Activated T-cell treated with anti-CD3 and anti-CD28 coated beads, Interleukin-2, amount 50 U/mL, for 24 hours (primary cell): ENCODE measurements around the gene QRICH2.
A peak's percentile ranks its signal among the peaks of the same experiment; 100 is the strongest.
"Not testable (repeated sequence)": the region's sequence is repeated elsewhere in the genome, so short reads cannot be mapped to it uniquely, and the experiment has no call there.

Source experiments
- DNase-seq: peaks from one replicate; pipeline ENCODE4 v3.0.0-alpha.2; 2020
- H3K27ac Mint-ChIP-seq: 2 replicates; pipeline ENCODE4 v1.8.0; 2020; ENCODE audit warnings: mild to moderate bottlenecking, mixed read lengths
- H3K27me3 Mint-ChIP-seq: 2 replicates; pipeline ENCODE4 v1.8.0; 2020; ENCODE audit warnings: mixed read lengths
- H3K36me3 Mint-ChIP-seq: 2 replicates; pipeline ENCODE4 v1.8.0; 2020; ENCODE audit warnings: low read depth, mixed read lengths
- H3K4me1 Mint-ChIP-seq: 2 replicates; pipeline ENCODE4 v1.8.0; 2020; ENCODE audit warnings: low read depth, mixed read lengths
- H3K4me3 Mint-ChIP-seq: 2 replicates; pipeline ENCODE4 v1.8.0; 2020; ENCODE audit warnings: mild to moderate bottlenecking, moderate library complexity, mixed read lengths
- H3K9me3 Mint-ChIP-seq: 2 replicates; pipeline ENCODE4 v1.8.0; 2020; ENCODE audit warnings: mixed read lengths

QRICH2 gene

DNA sequence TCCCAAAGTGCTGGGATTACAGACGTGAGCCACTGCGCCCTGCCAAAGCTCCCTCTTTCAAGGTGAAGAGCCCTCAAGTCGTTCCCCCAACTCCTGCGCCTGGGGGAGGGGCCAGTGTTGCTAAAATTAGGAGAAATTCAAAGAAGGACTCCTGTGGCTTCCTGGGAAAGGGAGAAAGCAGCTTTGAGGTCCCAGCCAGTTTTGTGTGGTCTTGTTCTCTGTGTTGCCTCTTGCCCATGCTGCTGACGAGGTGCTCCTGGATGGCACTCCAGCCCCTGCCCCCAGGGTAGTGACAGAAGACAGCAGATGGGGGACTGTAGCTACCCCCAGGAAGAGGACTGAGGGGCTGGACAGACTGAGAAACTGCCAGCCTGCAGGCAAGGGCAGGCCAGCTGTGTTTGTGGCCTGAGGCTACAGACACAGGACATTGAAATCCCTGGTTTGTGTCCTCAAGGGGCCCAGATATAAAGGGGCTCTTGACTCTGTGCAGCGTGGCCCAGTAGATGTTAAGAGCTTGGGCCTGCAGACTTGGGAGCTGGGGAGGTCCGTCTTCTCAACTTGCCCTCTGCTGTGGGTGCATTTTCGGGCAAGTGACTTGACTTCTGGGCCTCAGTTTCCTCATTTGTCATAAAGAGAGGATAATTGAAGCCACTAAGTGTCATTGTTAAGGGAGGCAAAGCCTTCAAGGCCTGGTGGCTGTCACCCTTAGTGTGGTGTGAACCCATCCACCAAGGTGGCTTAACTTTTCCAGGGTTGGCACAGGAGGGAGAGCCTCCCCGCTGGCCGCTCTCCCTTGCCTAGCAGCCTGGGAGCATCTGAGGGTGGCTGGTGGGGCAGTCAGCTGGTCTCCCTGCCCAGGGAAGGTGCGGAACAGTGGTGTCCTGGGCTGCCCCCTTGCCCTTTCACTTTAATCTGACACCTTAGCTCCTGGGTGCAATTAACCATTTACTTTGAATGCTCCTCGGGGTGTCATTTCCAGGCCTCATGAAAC lies 38.8 kb downstream of the QRICH2 start:
- peaks cover 61% of the 10 kb centered on the region for H3K4me1 Mint-ChIP-seq
- peak; percentile 55 for DNase-seq
- H3K27me3 Mint-ChIP-seq = no peaks in the 10 kb centered on the region
- no peaks in the 10 kb centered on the region for H3K9me3 Mint-ChIP-seq
- H3K36me3 Mint-ChIP-seq = peaks cover 55% of the 10 kb centered on the region
- peak overlapping the region; percentile 92 for H3K4me3 Mint-ChIP-seq
- H3K27ac Mint-ChIP-seq = peak overlapping the region; percentile 99

GRCh38 chr17:76268015-76268749 lies 39.9 kb downstream of the QRICH2 start:
- peak overlapping the region; percentile 92 for H3K4me3 Mint-ChIP-seq
- peak; percentile 85 for DNase-seq
- H3K36me3 Mint-ChIP-seq = peaks cover 55% of the 10 kb centered on the region

GRCh38 chr17:76267581-76268001 lies 40.5 kb downstream of the QRICH2 start:
- H3K27me3 Mint-ChIP-seq, H3K9me3 Mint-ChIP-seq: not testable (repeated sequence)
- Mint-ChIP-seq H3K36me3 (peaks cover 55% of the 10 kb centered on the region), H3K27ac (peak overlapping the region; percentile 99), H3K4me3 (peak overlapping the region; percentile 92), H3K4me1 (peaks cover 61% of the 10 kb centered on the region)
- DNase-seq = peak; percentile 59

More at GRCh38 chr17:76268015-76268749, 39.9 kb downstream of the QRICH2 start:
- H3K27me3 Mint-ChIP-seq = no peaks in the 10 kb centered on the region
- H3K9me3 Mint-ChIP-seq = no peaks in the 10 kb centered on the region
- H3K27ac Mint-ChIP-seq = peak overlapping the region; percentile 99
- peaks cover 61% of the 10 kb centered on the region for H3K4me1 Mint-ChIP-seq

- peak overlapping the region; percentile 99 for H3K27ac Mint-ChIP-seq
- H3K27me3 Mint-ChIP-seq = no peaks in the 10 kb centered on the region
- peaks cover 55% of the 10 kb centered on the region for H3K36me3 Mint-ChIP-seq
- peaks cover 63% of the 10 kb centered on the region for H3K4me1 Mint-ChIP-seq
- peak overlapping the region; percentile 92 for H3K4me3 Mint-ChIP-seq
- H3K9me3 Mint-ChIP-seq = no peaks in the 10 kb centered on the region
- DNase-seq = peak; percentile 45
Observed at GRCh38 chr17:76267051-76267576, 41.0 kb downstream of the QRICH2 start.

- H3K9me3 Mint-ChIP-seq = no peaks in the 10 kb centered on the region
- peak overlapping the region; percentile 92 for H3K4me3 Mint-ChIP-seq
- peak overlapping the region; percentile 99 for H3K27ac Mint-ChIP-seq
- H3K27me3 Mint-ChIP-seq = no peaks in the 10 kb centered on the region
- peaks cover 67% of the 10 kb centered on the region for H3K4me1 Mint-ChIP-seq
- DNase-seq = peak; percentile 59
- peaks cover 50% of the 10 kb centered on the region for H3K36me3 Mint-ChIP-seq
Observed at GRCh38 chr17:76266244-76266938, 41.7 kb downstream of the QRICH2 start.

- H3K27me3 Mint-ChIP-seq = no peaks in the 10 kb centered on the region
- peaks cover 64% of the 10 kb centered on the region for H3K4me1 Mint-ChIP-seq
- peak overlapping the region; percentile 99 for H3K27ac Mint-ChIP-seq
- H3K9me3 Mint-ChIP-seq = no peaks in the 10 kb centered on the region
- peak overlapping the region; percentile 92 for H3K4me3 Mint-ChIP-seq
- H3K36me3 Mint-ChIP-seq = peaks cover 43% of the 10 kb centered on the region
- DNase-seq = peak; percentile 73
Observed at GRCh38 chr17:76265624-76266243, 42.3 kb downstream of the QRICH2 start.

DNA sequence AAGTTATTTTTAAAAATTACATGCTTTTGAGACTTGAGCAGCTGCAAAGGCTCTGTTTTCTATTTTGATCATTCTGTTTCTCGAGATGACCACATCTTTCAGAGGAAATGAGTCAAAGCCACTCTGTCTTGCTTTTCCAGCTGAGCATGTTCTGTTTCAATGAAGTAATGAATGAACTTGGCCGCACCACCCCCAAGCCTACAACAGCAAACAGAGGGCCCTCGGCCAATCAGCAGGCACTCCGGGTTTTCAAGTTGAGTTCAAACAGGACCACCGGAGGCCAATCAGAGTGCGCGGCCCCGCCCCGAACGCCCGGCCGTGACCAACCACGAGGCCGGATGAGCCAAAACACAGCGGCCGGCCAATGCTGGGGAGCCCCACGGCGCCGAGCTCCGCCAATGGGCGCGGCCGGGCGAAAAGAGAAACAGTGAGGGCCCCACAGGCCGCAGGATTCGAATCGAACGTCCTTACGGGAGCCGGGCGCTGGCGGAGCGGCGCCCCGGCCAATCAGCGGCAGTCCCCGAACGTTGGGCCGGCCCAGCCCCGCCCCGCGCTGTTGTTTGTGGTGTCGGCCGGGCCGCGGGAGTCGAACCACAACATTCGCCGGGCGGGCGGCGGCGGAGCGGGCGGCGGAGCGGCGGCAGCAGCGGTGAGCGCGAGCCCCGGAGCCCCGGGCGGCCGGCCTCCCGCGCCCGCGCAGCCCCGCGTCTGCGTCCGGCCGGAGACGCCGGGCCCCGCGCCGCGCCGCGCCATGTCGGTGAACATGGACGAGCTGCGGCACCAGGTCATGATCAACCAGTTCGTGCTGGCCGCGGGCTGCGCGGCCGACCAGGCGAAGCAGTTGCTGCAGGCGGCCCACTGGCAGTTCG lies 43.1 kb downstream of the QRICH2 start, which contains the start of gene UBALD2:
Gene UBALD2, plus strand, starts transcription at position 594 of the 869 bp plus-strand sequence. Its CDS starts 158 bp downstream, at position 752.
- Mint-ChIP-seq H3K36me3 (peaks cover 40% of the 10 kb centered on the region), H3K27me3 (no peaks in the 10 kb centered on the region), H3K4me3 (peak within 1 kb of the TSS; percentile 92), H3K27ac (peak within 1 kb of the TSS; percentile 99), H3K9me3 (no peaks in the 10 kb centered on the region), H3K4me1 (peaks cover 62% of the 10 kb centered on the region)
- DNase-seq = peak; percentile 98

DNA sequence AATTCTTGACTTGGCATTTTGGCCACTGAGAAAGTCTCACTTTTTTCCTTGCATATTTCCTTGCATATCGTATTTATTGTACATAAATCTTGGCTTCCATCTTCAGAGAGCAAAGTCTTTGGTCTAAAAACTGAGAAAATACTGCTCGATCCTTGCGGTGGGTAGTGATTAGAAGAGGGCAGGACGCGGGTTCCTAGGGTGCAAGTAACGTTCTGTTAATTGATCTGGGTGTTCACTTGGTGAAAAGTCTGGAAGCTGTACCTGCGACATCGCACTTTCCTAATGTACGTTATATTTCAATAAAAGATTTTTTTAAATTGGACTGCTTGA lies 43.7 kb downstream of the QRICH2 start:
- H3K9me3 Mint-ChIP-seq = no peaks in the 10 kb centered on the region
- peak overlapping the region; percentile 97 for H3K27ac Mint-ChIP-seq
- H3K27me3 Mint-ChIP-seq = no peaks in the 10 kb centered on the region
- no peak for DNase-seq
- peaks cover 34% of the 10 kb centered on the region for H3K36me3 Mint-ChIP-seq
- H3K4me1 Mint-ChIP-seq = peaks cover 56% of the 10 kb centered on the region
- peak overlapping the region; percentile 76 for H3K4me3 Mint-ChIP-seq

DNA sequence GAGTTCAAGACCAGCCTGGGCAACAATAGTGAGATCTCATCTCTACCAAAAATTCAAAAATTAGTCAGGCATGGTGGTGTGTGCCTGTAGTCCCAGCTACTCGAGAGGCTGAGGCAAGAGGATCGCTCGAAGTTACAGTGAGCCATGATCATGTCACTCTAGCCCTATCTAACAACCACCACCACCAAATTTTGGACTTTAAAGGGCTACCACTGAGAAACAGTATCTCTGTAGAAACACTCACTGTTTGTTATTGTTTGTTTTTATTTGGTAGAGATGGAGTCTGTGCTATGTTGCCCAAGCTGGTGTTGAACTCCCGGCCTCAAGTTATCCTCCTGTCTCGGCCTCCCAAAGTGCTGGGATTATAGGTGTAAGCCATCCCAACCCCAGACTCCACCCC lies 44.2 kb downstream of the QRICH2 start:
- H3K4me1 Mint-ChIP-seq = peaks cover 51% of the 10 kb centered on the region
- no peaks in the 10 kb centered on the region for H3K27me3 Mint-ChIP-seq
- no peaks in the 10 kb centered on the region for H3K9me3 Mint-ChIP-seq
- peak overlapping the region; percentile 97 for H3K27ac Mint-ChIP-seq
- H3K4me3 Mint-ChIP-seq = peak overlapping the region; percentile 76
- no peak for DNase-seq
- peaks cover 29% of the 10 kb centered on the region for H3K36me3 Mint-ChIP-seq

DNA sequence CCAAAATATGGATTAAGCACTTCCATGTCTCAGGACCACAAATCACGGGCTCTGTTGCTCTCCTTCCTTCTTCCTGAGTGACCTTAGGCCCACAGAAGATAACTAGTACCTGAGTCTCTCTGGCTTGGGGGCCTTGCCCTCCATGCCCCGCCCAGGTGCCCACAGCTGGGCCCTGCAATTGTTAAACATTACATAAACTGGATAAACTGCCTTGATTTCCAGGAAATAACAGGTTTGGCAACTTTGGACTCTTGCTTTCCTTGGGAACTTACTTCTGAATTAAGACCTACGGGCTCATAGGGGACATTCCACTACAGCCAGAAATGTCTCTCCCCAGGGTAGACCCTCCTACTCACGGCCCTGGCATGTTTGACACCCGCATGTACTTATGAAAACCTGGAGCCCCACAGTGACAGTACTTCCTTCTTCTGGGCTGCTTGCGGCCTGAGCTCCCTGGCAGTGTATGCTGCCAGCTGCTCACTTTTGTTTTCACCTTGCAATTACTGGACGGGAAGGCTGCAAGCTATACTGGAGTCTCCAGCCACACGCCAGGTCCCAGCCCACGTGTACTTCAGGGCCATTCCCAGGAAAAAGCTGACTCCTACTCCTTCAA lies 45.2 kb downstream of the QRICH2 start:
- H3K27ac Mint-ChIP-seq = peak overlapping the region; percentile 97
- no peaks in the 10 kb centered on the region for H3K27me3 Mint-ChIP-seq
- H3K9me3 Mint-ChIP-seq = no peaks in the 10 kb centered on the region
- DNase-seq = no peak
- H3K4me1 Mint-ChIP-seq = peaks cover 45% of the 10 kb centered on the region
- H3K4me3 Mint-ChIP-seq = peak overlapping the region; percentile 41
- peaks cover 18% of the 10 kb centered on the region for H3K36me3 Mint-ChIP-seq

DNA sequence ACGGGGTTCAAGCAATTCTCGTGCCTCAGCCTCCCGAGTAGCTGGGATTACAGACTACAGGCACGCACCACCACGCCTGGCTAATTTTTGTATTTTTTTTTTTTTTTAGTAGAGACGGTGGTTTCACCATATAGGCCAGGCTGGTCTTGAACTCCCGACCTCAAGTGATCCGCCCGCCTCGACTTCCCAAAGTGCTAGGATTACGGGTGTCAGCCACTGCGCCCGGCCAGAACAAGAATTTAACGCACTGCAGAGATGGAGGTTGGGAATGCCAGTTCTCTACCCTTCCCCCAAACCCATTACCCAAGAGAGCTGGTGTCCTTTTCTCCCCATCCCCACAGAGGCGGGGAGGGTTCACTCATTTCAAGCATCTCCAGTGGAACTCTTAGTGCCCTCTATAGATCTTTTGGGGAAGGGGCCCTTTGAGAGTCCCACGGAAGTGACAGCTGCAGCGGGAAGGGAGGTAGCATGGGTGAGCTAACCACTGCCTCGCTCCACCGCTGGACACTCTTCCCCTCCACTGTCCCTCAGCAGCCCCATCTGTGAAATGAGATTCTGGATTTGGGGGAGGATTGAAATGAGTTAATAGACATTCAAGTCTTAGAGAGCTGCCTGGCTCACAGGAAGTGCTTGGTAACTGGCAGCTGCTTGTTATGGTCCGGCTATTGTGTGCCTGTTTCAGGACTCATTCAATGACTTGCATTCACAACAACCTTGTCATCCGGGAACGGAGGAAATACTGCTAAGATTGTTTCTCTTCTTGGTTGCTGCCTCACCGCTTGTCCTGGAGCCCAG lies 46.5 kb downstream of the QRICH2 start:
- Mint-ChIP-seq H3K27me3 (no peaks in the 10 kb centered on the region), H3K4me1 (peaks cover 42% of the 10 kb centered on the region), H3K4me3 (no peak overlapping the region), H3K36me3 (peaks cover 8% of the 10 kb centered on the region), H3K9me3 (peaks cover 3% of the 10 kb centered on the region), H3K27ac (peak overlapping the region; percentile 97)
- DNase-seq = peak; percentile 32

DNA sequence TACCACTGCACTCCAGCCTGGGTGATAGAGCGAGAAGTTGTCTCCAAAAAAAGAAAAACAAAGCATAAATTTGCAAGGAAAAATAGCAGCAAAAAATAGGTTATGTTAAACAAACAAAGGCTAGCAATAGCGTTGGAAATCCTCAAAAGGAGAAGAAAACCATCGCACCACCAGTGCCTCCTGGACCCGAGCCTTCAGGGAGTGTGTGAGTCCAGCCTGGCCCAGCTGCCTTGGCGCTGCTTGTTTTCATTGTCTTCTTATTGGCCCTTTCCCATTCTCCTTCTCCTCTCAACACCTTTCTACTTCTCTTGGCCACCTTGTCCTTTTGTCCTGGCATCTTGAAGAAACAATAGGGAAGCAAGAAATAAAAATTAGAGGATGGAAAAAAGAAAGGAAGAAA lies 47.4 kb downstream of the QRICH2 start:
- Mint-ChIP-seq H3K27ac (no peak overlapping the region), H3K27me3 (no peaks in the 10 kb centered on the region), H3K36me3 (peaks cover 1% of the 10 kb centered on the region), H3K9me3 (peaks cover 3% of the 10 kb centered on the region), H3K4me1 (peaks cover 52% of the 10 kb centered on the region), H3K4me3 (no peak overlapping the region)
- DNase-seq = no peak
